Thyroid gland (tissue), 4 donors: ENCODE data around the gene CBFA2T3. TPM values are rescaled to one million over a fixed set of nuclear protein-coding genes. Genes with fewer than 3 reads are reported as not detected.

Experiments
- DNase-seq, 2 donors: peaks; one replicate each; pipeline ENCODE4 v3.0.0-alpha.2; 2019
- H3K27ac ChIP-seq, 3 donors: fragments of 200-600 bp; sonication (generic); 1 replicate in 2 of 3; 2 replicates in 1 of 3; pipeline ENCODE4 v1.5.1; 2016 to 2019; ENCODE audit warnings: mild to moderate bottlenecking in 1 of 3, moderate library complexity in 1 of 3
- H3K27me3 ChIP-seq: fragments of 200-600 bp; sonication (generic); one replicate; pipeline ENCODE4 v1.5.1; 2019
- H3K36me3 ChIP-seq, 2 donors: fragments of 200-600 bp; sonication (generic); one replicate each; pipeline ENCODE4 v1.5.1; 2016 to 2019
- H3K4me1 ChIP-seq, 2 donors: fragments of 200-600 bp; sonication (generic); one replicate each; pipeline ENCODE4 v1.5.1; 2017 to 2019
- H3K4me3 ChIP-seq, 3 donors: fragments of 200-600 bp; sonication (generic); replicated peaks in 1 of 3; 1 replicate in 2 of 3; 2 replicates in 1 of 3; pipeline ENCODE4 v1.5.1; 2016; ENCODE audit warnings: mild to moderate bottlenecking in 1 of 3
- H3K9me3 ChIP-seq: fragments of 200-600 bp; sonication (generic); one replicate; pipeline ENCODE4 v1.5.1; 2017
- POLR2A ChIP-seq, 2 donors: fragments of 450-650 bp; IDR thresholded peaks; one replicate each; pipeline ENCODE4 v1.6.1; 2017; ENCODE audit warnings: antibody characterized with exemption in 2 of 2, mild to moderate bottlenecking in 2 of 2, moderate library complexity in 1 of 2
- whole genome bisulfite sequencing, 2 donors: methylation state at CpG; one replicate each; pipeline ENCODE4 v1.1.5; 2017; 5-methylcytosine and 5-hydroxymethylcytosine counted together
- intact Hi-C: fragments of 100-400 bp; cut with DNase I; formaldehyde crosslinking; loops from one replicate; pipeline ENCODE4 v1.15.1; 2023
- total RNA-seq, 4 donors: library from RNA; depleted of rRNA; stranded (reverse); fragments of >200 nt; gene quantifications; one replicate each; pipeline ENCODE4 v1.2.3, GENCODE V29; 2016
- TF ChIP-seq, protein P1 (sequence below), 6 experiments: fragments of 200-600 bp in 3 of 6; fragments of 450-650 bp in 3 of 6; sonication (generic) in 3 of 6; IDR thresholded peaks; one replicate each; pipeline ENCODE4 v1.5.1; 2016 to 2019; ENCODE audit warnings: antibody characterized with exemption in 6 of 6, mild to moderate bottlenecking in 2 of 6, inconsistent platforms in 1 of 6, moderate library complexity in 1 of 6

The CBFA2T3 gene
- total RNA-seq, 4 donors from 2014 or later, result 1.3 to 3.8 (median 2.6) TPM

DNA sequence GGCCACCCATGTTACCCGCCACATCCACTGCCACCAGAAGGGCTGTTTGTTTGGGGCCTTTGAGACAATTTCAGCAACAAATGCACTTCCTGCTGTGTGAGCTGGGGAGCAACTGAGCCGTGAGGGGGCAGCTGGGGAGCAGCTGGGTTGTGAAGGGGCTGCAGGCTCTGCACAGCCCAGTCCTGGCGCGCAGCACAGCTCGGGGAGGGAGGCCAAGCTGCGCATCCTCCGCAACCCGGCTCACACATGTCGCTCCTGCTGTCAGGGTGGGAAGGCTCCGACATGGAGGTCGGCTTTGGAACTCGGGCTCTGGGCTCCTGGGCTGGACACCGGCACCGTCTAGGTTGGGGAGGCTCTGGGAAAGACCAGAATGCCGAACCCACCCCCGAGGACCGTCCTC, 53.6 kb downstream of the CBFA2T3 start:
- H3K27ac ChIP-seq, result no peak overlapping the region
- no peaks in the 10 kb centered on the region for H3K9me3 ChIP-seq
- H3K36me3 ChIP-seq, result no peaks in the 10 kb centered on the region
- DNase-seq, result no peak
- H3K4me3 ChIP-seq, result no peak overlapping the region
- TF ChIP-seq, protein P1, sequence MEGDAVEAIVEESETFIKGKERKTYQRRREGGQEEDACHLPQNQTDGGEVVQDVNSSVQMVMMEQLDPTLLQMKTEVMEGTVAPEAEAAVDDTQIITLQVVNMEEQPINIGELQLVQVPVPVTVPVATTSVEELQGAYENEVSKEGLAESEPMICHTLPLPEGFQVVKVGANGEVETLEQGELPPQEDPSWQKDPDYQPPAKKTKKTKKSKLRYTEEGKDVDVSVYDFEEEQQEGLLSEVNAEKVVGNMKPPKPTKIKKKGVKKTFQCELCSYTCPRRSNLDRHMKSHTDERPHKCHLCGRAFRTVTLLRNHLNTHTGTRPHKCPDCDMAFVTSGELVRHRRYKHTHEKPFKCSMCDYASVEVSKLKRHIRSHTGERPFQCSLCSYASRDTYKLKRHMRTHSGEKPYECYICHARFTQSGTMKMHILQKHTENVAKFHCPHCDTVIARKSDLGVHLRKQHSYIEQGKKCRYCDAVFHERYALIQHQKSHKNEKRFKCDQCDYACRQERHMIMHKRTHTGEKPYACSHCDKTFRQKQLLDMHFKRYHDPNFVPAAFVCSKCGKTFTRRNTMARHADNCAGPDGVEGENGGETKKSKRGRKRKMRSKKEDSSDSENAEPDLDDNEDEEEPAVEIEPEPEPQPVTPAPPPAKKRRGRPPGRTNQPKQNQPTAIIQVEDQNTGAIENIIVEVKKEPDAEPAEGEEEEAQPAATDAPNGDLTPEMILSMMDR (IDR thresholded peaks at IDR 0.05), result no peak
- TF ChIP-seq POLR2A (IDR thresholded peaks at IDR 0.05), result no peak
- H3K4me1 ChIP-seq, result peaks cover 0 to 23% of the 10 kb centered on the region in 2 donors
- intact Hi-C loops, result no loop called here
- 77 to 84% methylated on average over 2 to 7 of the region's 17 CpGs for WGBS, 2 donors
- H3K27me3 ChIP-seq, result no peaks in the 10 kb centered on the region

- peaks cover 0 to 23% of the 10 kb centered on the region in 2 donors for H3K4me1 ChIP-seq
- WGBS, 2 donors, result 84 to 88% methylated on average over 20 to 22 of the region's 22 CpGs
Observed at GRCh38 chr16:88922826-88923410, 54.1 kb downstream of the CBFA2T3 start.

DNA sequence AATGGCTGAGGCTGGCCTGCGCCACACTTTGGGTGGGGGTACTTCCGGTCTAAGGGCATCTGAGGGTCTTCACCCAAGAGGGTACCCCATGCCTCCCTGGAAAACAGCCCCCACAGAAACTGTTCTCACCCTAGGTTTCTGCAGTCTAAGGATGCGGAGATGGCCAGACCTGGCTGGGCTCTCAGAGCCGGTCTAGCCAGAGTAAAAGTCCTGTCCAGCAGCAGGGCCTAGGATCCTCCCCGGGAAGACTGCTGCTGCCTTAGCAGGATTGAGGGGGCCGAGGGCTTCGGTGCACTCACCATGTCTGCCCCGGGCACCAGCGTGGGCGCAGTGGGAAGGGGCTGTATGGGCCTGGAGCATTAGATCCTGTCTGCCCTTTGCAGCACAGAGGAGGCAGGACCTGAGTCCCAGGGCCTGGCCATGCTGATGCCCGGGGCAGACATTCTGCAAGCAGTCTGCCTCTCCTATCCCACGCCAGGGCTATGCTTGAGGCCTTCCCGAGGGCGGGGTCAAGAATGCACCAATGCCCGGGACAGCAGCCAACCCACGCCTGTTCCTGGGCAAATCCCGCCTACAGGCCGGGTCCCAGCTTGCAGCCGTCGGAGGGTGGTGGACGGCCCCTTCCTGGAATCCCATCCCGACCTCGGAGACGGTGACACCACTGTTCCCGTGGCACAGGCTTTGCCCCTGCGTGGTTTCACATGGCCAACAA, 54.7 kb downstream of the CBFA2T3 start:
- WGBS, 2 donors, result 49 to 57% methylated on average over 6 of the region's 26 CpGs
- intact Hi-C loops, result no loop called here

More at GRCh38 chr16:88922826-88923410, 54.1 kb downstream of the CBFA2T3 start:
- H3K27ac ChIP-seq, result no peak overlapping the region
- intact Hi-C loops, result no loop called here
- no peaks in the 10 kb centered on the region for H3K27me3 ChIP-seq
- H3K9me3 ChIP-seq, result no peaks in the 10 kb centered on the region
- no peaks in the 10 kb centered on the region for H3K36me3 ChIP-seq
- no peak for TF ChIP-seq POLR2A (IDR thresholded peaks at IDR 0.05)
- TF ChIP-seq, protein P1 (IDR thresholded peaks at IDR 0.05), result no peak
- DNase-seq, result no peak
- H3K4me3 ChIP-seq, result no peak overlapping the region

GRCh38 chr16:88921591-88921990, 55.4 kb downstream of the CBFA2T3 start:
- Histone ChIP-seq H3K27me3 (no peaks in the 10 kb centered on the region), H3K27ac (peak overlapping the region in 1 of 3 donors; percentile 30), H3K9me3 (no peaks in the 10 kb centered on the region), H3K4me1 (peaks cover 0 to 23% of the 10 kb centered on the region in 2 donors), H3K4me3 (no peak overlapping the region), H3K36me3 (no peaks in the 10 kb centered on the region)
- TF ChIP-seq, protein P1 (IDR thresholded peaks at IDR 0.05), result no peak
- no peak for TF ChIP-seq POLR2A (IDR thresholded peaks at IDR 0.05)
- whole genome bisulfite sequencing, 2 donors, result 78 to 90% methylated on average over 7 to 18 of the region's 19 CpGs
- intact Hi-C loops, result no loop called here
- DNase-seq, result no peak

More for the DNA sequence above, 54.7 kb downstream of the CBFA2T3 start:
- peak; percentile 44 to 48 for DNase-seq
- TF ChIP-seq, protein P1 (IDR thresholded peaks at IDR 0.05), result no peak
- TF ChIP-seq POLR2A (IDR thresholded peaks at IDR 0.05), result no peak
- Histone ChIP-seq H3K4me1 (peaks cover 0 to 23% of the 10 kb centered on the region in 2 donors), H3K9me3 (no peaks in the 10 kb centered on the region), H3K27ac (no peak overlapping the region), H3K4me3 (no peak overlapping the region), H3K27me3 (no peaks in the 10 kb centered on the region), H3K36me3 (no peaks in the 10 kb centered on the region)
